Muscle of leg (tissue), 11 donors: ENCODE data around the gene BMPR1A. TPM values are rescaled to one million over a fixed set of nuclear protein-coding genes. Genes with fewer than 3 reads are reported as not detected.

ENCODE experiments used
- DNase-seq: peaks from one replicate; pipeline ENCODE4 v3.0.0; 2013
- H3K27ac ChIP-seq: one replicate; pipeline ENCODE4 v1.5.1; 2013; ENCODE audit warnings: mild to moderate bottlenecking, low read length, control low read depth
- H3K27me3 ChIP-seq: one replicate; pipeline ENCODE4 v1.6.1; 2013; ENCODE audit warnings: low read length; ENCODE audit not compliant: control insufficient read depth, insufficient read depth
- H3K36me3 ChIP-seq: one replicate; pipeline ENCODE4 v1.6.1; 2013; ENCODE audit warnings: low read length; ENCODE audit not compliant: control insufficient read depth, insufficient read depth
- H3K4me1 ChIP-seq: one replicate; pipeline ENCODE4 v1.6.1; 2013; ENCODE audit warnings: low read length; ENCODE audit not compliant: control insufficient read depth, insufficient read depth
- H3K4me3 ChIP-seq: one replicate; pipeline ENCODE4 v1.5.1; 2013; ENCODE audit warnings: low read length, control low read depth
- H3K9me3 ChIP-seq: replicated peaks from 2 replicates; pipeline ENCODE4 v1.6.1; 2013; ENCODE audit warnings: low read depth, low read length; ENCODE audit not compliant: control insufficient read depth
- WGBS: methylation state at CpG from one replicate; pipeline ENCODE4 v1.1.5; 2013; ENCODE audit warnings: missing lambda C conversion rate; ENCODE audit not compliant: insufficient coverage; 5-methylcytosine and 5-hydroxymethylcytosine counted together
- polyA plus RNA-seq, 8 donors: library from polyadenylated mRNA; unstranded; fragments of 120-200 nt; gene quantifications; one replicate each; pipeline versions ENCODE4 v1.2.1 to v1.2.3, GENCODE V29; 2013; ENCODE audit warnings: inconsistent platforms in 1 of 8, low replicate concordance in 1 of 8; ENCODE audit not compliant: insufficient read length in 8 of 8, insufficient read depth in 1 of 8
- total RNA-seq: library from RNA; stranded (reverse); fragments of 120-200 nt; gene quantifications from one replicate; pipeline ENCODE4 v1.2.4, GENCODE V29; 2013

Gene BMPR1A
- total and polyA plus RNA-seq, 9 donors, result 32.6 to 61.4 (median 46.6) TPM

DNA sequence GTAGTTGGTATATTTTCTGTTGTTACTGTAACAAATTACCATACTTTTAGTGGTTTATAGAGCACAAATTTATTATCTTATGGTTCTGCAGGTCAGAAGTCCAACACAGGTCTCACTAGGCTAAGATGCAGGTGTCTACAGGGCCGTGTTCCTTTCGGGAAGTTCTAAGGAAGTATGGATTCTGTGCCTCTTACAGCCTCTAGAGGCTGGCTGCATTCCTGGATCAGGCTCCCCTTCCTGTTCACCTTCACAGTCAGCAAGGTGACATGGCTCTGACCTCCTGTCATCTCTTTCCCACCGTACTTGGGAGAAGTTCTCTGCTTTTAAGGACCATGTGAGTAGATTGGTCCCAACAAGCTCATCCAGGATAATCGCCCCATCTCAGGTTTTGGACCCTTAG, 37.3 kb downstream of the BMPR1A start:
- Histone ChIP-seq H3K4me3 (no peak overlapping the region), H3K4me1 (no peaks in the 10 kb centered on the region), H3K27ac (no peak overlapping the region), H3K27me3 (no peaks in the 10 kb centered on the region), H3K36me3 (peaks cover 4% of the 10 kb centered on the region), H3K9me3 (no peaks in the 10 kb centered on the region)
- no CpG with 5 or more reads among the region's 4 CpGs for WGBS
- DNase-seq, result no peak

DNA sequence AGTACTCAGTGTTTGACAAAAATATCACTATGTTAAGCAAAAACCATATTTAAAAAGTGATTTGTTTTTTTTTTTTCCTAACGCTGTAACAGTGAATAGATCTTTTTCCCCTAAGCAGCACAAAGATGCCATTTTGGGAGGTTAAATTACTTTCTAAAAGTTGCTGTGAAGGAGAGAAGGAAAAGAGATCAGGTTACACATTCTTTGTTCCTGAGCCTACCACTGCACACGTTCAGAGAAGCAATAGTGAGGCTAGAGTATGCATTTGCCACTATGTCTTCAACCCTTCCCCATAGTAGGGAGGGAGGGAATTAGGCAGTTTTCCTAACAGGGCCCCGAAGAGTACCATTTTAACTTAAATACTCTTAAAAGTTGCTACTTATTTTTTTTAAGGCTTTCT, 38.9 kb downstream of the BMPR1A start:
- WGBS, result no CpG with 5 or more reads among the region's 3 CpGs
- Histone ChIP-seq H3K4me3 (no peak overlapping the region), H3K36me3 (peaks cover 4% of the 10 kb centered on the region), H3K9me3 (no peaks in the 10 kb centered on the region), H3K4me1 (no peaks in the 10 kb centered on the region), H3K27ac (peak overlapping the region; percentile 22), H3K27me3 (no peaks in the 10 kb centered on the region)
- DNase-seq, result peak; percentile 81

DNA sequence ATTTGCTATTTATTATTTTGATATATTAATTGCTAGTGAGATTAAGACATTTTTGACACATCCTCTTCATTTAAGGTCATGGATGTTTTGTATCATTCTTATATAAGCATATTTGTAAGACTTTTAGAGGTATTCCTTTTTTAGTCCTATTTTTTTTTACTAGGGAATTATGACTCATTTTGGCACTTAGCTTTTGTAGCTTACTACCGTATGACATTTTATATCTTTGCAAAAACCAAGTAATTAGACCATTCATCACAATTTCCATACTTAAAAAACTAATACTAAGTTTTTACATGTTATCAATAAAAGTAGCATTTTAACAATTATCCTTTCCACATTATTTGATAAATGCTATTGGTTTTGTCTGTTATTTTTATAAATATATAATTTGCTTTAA, 41.6 kb downstream of the BMPR1A start:
- Histone ChIP-seq H3K27me3 (peaks cover 2% of the 10 kb centered on the region), H3K4me1 (no peaks in the 10 kb centered on the region), H3K27ac (no peak overlapping the region), H3K36me3 (peaks cover 4% of the 10 kb centered on the region), H3K4me3 (no peak overlapping the region), H3K9me3 (no peaks in the 10 kb centered on the region)
- no CpG with 5 or more reads among the region's 1 CpG for WGBS
- peak; percentile 57 for DNase-seq

DNA sequence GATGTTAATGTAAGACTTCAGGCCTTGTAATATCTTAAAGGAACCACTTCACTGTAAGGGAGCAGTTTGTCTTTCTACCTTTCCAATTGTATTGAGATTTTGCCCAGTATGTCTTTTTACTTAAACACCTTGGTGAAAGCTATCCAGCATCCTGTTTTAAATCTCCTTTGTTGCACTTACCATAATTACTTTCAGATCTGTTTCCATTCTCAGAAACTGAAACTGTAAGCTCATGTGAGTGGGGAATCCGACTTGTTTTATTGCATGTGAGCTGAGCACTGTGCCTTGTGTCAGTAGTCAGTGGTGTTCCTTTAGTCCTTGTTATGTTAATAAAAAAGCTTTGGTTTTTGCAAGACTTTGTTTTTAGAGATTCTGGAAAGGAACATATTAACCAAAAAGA, 42.2 kb downstream of the BMPR1A start:
- 0% methylated on average over 1 of the region's 1 CpG for WGBS

DNA sequence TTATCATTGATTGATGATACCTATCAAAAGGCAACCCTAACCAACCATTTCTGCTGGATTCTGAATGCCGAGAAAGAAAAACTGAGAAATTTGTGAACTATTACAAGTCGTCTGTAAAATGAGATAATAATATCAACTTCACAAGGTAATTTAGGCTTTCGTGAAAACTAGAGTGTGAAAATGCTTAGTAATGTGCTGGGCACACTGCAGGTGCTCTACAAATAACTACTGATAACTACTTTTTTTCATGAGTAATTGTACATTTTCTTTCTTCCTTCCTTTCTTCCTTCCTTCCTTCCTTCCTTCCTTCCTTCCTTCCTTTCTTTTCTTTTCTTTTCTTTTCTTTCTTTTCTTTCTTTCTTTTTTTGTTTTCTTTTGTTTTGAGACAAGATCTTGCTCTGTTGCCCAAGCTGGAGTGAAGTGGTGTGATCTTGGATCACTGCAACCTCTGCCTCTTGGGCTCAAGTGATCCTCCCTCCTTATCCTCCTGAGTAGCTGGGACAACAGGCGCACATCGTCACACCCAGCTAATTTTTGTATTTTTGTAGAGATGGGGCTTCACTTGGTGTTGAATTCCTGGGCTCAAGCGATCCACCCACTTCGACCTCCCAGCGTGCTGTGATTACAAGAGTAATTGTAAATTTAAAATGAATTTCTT, 42.9 kb downstream of the BMPR1A start:
- WGBS, result no CpG with 5 or more reads among the region's 8 CpGs
- Histone ChIP-seq H3K27ac (peak overlapping the region; percentile 37), H3K4me1 (no peaks in the 10 kb centered on the region), H3K27me3 (peaks cover 2% of the 10 kb centered on the region), H3K36me3 (no peaks in the 10 kb centered on the region), H3K4me3 (no peak overlapping the region), H3K9me3 (no peaks in the 10 kb centered on the region)
- no peak for DNase-seq

More for the DNA sequence above, 42.2 kb downstream of the BMPR1A start:
- DNase-seq, result peak; percentile 87
- Histone ChIP-seq H3K9me3 (no peaks in the 10 kb centered on the region), H3K27ac (peak overlapping the region; percentile 43), H3K4me1 (no peaks in the 10 kb centered on the region), H3K36me3 (peaks cover 2% of the 10 kb centered on the region), H3K27me3 (peaks cover 2% of the 10 kb centered on the region), H3K4me3 (no peak overlapping the region)

DNA sequence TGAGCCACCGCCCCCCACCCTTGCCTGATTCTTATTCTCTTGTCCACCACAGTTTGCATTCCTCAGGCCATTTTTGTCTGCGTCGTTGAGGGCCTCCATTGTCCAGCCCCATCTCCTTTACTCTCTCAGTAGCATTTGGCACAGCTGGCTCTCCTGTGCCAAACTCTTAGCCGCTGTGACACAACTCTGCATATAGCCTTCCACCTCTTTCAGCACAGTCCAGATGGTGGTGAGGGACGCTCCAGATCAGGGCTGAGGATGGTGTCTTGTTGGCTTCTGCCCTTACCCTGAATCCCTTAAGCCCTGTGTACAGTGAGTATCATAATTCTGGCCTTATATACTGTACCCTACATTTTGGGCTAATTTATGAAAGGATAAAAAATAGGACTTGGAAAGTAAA, 45.6 kb downstream of the BMPR1A start:
- no peaks in the 10 kb centered on the region for H3K36me3 ChIP-seq
- WGBS, result 94% methylated on average over 3 of the region's 5 CpGs
- H3K9me3 ChIP-seq, result no peaks in the 10 kb centered on the region
- no peaks in the 10 kb centered on the region for H3K4me1 ChIP-seq
- H3K4me3 ChIP-seq, result no peak overlapping the region
- peaks cover 2% of the 10 kb centered on the region for H3K27me3 ChIP-seq
- no peak for DNase-seq
- H3K27ac ChIP-seq, result no peak overlapping the region

DNA sequence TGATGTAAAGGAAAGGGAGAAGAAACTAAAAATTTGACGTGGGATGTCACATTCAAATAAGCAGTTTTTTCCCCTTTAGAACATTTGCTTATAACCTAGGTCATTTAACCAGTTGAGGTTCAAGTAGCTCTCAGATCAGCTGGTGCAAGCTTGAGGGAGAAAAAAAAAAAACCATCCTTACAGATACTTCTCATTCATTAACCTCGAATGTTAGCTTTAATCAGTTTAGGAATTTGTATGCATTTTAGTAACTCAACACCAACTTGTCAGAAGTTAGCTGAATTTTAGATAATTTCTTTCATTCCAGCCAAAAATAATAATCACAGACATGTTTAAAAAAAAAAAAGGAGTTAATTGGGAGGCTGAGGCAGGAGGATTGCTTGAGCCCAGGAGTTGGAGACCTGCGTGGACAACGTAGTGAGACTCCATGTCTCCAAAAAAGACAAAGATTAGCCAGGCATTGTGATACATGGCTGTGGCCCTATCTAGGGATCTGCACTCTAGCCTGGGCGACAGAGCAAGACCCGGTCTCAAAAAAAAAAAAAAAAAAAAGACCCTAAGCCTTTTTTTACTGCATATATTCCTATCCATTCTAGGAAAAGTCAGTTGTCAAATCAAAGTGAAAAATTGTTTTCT, 46.2 kb downstream of the BMPR1A start:
- Histone ChIP-seq H3K27me3 (peaks cover 2% of the 10 kb centered on the region), H3K4me1 (no peaks in the 10 kb centered on the region), H3K27ac (no peak overlapping the region), H3K9me3 (no peaks in the 10 kb centered on the region), H3K36me3 (no peaks in the 10 kb centered on the region), H3K4me3 (no peak overlapping the region)
- 92% methylated on average over 2 of the region's 6 CpGs for WGBS
- DNase-seq, result no peak

DNA sequence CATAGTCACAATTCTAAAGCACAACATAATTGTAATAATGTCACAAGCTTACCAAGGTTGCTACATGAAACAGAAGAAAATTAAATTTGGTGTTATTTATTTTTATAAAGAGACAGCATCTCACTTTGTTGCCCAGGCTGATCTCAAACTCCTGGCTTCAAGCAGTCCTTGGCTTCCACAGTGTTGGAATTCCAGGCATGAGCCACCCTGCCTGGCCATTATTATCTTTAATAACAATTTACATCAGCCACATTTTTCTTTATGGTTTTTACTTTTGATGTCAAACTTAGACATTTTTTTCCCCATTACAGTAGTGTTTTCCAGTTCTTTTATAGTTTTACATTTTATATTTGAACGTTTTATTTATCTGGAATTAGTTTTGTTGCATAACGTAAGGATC, 46.7 kb downstream of the BMPR1A start:
- H3K4me3 ChIP-seq, result no peak overlapping the region
- H3K4me1 ChIP-seq, result no peaks in the 10 kb centered on the region
- H3K9me3 ChIP-seq, result no peaks in the 10 kb centered on the region
- no CpG with 5 or more reads among the region's 2 CpGs for WGBS
- H3K27ac ChIP-seq, result no peak overlapping the region
- no peaks in the 10 kb centered on the region for H3K36me3 ChIP-seq
- DNase-seq, result no peak
- peaks cover 2% of the 10 kb centered on the region for H3K27me3 ChIP-seq

DNA sequence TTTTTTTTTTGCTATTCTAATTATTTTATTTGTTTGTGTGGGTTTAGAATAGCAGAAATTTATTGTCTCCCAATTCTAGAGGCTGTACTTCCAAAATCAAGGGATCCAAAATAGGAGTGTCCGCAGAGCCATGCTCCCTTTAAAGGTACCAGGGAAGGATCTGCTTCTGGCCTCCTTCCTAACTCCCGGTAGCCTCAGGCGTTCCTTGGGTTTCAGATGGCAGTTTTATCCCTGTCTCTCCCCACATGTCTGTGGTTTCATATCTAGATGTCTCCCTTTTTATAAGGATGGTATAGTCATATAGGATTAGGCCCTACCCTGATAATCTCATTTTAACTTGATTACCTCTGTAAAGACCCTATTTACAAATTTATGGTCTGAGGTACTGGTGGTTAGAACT, 48.4 kb downstream of the BMPR1A start:
- Histone ChIP-seq H3K36me3 (no peaks in the 10 kb centered on the region), H3K9me3 (no peaks in the 10 kb centered on the region), H3K4me1 (no peaks in the 10 kb centered on the region), H3K27ac (no peak overlapping the region), H3K27me3 (peaks cover 2% of the 10 kb centered on the region), H3K4me3 (no peak overlapping the region)
- no peak for DNase-seq
- 80% methylated on average over 1 of the region's 3 CpGs for WGBS

DNA sequence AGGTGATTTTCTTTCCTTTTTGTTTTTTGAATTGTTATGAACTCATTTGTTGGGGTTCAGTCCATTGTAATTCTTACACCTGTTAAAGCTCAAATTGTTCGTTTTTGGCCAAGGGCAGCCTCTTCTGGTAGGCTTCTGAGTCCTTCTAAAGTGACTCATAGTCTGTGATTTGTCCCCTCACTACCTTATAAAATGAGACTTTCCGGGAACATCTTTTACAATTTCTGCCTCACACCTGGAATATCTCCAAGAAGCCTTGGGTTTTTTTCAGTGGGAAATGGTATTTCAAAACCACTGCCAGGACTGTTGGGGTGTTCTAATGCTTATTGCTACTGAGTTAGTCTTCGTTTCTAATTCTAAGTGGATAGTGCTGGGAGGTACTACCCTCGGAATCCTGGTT, 56.7 kb downstream of the BMPR1A start:
- H3K27ac ChIP-seq, result no peak overlapping the region
- H3K9me3 ChIP-seq, result no peaks in the 10 kb centered on the region
- 40% methylated on average over 1 of the region's 4 CpGs for WGBS
- peaks cover 9% of the 10 kb centered on the region for H3K4me1 ChIP-seq
- peak; percentile 32 for DNase-seq
- H3K36me3 ChIP-seq, result no peaks in the 10 kb centered on the region
- no peaks in the 10 kb centered on the region for H3K27me3 ChIP-seq
- no peak overlapping the region for H3K4me3 ChIP-seq
